GF-D8 (cell line): ENCODE measurements around the gene ALOXE3.
A peak's percentile ranks its signal among the peaks of the same experiment; 100 is the strongest.

ENCODE experiments used
- DNase-seq: peaks from one replicate; lab custom pipeline; 2025; lab: John Stamatoyannopoulos, UW

ALOXE3 gene

DNA sequence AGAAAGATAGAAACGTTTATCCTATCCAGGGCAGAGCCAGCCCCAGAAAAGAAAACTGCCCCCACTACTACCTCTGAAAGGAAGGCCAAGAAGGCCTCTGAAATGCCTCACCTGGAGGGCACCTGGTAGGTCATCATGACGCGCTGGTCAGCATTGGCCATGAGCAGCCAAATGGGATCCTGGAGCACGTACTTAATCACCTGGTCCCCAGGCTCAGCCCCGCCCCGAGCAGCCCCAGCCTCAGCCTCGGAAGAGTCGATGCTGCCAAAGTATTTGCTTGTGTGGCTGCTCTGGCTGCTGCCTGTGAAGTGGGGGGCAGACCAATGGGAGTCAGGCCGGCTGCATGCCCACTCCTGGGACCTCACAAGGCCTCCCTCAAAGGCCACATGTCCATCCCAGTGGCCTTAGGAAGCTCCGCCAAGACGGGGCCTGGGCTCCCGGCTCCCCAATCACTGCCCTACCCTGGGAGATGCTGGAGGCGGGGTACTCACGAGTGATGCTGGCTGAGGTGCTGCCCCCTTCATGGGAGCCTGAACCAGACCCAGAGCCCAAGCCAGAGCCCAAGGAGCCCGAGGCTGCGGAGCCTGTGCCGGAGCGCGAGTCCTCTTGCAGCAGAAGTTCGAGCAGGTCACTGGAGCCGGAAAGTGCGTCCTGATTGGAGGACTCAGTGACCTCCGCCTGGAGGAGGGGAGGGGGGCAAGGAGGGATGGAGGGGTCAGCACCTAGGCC, 24.0 kb upstream of the ALOXE3 start:
- no peak for DNase-seq

DNA sequence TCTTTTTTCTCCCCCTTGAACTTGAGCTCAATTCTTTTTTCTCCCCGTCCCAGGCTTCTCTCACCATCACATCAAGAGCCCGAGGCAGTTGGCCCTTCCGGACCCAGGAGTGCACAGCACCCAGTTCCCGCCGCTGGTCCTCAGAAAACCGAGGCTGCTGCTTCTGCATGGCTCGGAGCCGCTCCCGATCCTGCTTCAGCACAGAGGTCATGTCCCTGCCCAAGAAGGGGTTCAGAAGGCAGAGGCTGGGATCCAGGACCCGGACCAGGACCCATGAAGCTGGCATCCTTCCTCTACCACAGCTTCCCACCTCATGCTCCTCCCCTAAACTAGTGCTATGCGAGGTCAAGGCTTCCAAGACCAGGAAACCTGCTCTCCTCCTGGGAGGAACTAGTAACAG, 23.4 kb upstream of the ALOXE3 start:
- no peak for DNase-seq

DNA sequence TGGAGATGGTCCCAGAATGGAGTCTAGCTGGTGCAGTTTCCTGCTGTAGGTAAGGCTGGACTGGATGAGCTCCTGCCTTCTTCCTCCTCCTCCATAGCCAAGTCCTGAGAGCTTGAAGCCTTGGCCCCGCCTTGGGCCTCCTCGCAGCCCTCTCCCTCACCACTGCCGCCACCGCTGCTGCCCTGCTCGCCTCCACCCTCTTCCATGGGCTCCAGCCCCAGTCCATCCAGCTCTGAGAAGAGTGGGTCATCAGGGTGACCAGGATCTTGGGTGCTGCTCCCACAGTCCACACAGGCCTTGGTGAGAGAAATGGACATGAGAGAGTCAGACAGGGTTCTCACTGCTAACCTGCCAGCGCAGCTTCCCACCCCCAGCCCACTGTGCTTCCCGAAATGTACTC, 22.7 kb upstream of the ALOXE3 start:
- DNase-seq: no peak

DNA sequence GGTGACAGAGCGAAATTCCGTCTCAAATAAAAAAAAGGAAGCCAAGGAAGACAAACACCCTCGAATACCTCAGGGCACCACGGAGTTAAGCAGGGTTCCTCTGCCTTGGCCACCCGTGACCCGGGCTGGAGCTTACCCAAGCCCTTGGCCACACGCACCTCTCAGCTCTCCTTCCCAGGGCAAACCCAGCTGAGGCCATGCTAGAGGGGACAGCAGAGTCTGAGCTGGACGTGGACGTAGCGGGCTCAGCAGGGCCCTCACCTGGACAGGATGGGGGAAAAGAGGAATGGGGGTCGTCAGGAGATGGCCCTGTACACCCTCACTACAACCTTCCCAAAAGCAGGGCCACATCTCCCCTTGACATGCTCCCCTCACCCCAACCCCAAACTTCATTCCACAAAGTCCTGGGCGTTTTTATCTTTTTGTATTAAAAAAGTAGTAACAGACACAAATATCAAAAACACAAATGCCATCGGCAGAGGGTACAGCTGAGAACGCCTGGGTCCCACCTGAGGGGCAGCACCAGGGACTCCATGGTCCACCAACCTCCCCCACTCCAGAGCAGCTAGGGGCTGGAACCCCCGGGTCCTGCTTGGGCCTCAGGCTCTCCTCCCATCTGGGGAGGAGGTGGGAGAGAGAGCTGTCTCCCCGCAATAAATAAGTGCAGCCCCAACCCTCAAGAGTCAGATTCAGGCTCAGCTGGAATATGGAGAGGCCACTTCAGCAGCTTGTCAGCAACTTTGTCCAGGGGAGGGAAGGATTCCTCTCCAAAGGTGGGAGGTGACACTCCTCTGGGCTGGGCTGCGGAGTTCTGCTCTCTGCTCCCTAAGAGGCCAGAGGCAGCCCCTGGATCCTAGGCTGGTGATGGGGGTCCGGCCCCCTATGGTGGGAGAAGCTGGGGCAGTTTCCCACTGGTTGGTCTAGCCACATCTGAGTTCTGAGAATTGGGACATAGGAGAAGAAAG, 22.0 kb upstream of the ALOXE3 start:
- DNase-seq: no peak

DNA sequence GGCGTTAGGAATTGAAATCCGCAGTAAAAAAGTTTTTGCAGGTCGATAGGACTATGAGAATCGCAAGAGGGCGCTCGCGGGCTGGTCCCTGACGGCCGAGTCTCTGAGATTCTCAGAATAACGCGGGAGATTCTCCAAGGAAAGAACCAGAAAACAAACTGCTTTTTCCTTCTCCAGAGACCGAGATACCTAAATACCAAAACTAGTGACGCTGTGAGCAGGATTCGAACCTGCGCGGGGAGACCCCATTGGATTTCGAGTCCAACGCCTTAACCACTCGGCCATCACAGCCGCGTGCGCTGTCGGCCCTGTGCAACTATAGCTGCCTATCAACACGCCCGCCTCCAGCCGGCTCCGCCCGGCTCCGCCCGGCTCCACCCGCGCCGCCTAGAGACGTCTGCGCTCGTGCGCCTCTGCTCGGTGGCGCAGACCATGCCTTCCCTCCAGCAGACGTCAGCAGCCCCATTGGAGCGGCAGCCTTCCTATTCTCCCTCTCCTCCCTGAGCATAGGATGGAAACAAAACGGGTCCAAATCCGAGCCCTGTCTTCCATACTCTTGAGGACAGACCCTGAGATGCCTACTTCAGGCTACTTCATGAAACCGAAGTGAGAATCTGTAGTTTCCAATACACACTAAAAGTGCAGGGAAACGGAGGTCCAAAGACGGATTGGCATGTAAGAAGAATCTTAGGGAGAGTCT, 20.5 kb upstream of the ALOXE3 start:
- DNase-seq: peak; percentile 77

DNA sequence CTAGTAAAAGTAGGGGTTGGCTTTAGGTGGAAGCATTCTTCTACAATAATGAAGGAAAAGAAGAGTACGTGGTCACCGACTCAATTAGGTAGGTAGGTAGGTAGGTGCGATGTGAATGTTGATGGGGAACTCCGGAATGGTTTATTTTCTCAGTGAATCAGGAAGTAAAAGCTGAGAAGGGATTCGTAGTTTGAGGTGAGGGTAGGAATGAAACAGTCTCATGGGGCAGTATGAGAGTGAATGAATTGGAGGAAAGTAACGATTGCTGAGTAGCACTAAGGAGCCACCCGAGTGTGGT, 20.0 kb upstream of the ALOXE3 start:
- no peak for DNase-seq

DNA sequence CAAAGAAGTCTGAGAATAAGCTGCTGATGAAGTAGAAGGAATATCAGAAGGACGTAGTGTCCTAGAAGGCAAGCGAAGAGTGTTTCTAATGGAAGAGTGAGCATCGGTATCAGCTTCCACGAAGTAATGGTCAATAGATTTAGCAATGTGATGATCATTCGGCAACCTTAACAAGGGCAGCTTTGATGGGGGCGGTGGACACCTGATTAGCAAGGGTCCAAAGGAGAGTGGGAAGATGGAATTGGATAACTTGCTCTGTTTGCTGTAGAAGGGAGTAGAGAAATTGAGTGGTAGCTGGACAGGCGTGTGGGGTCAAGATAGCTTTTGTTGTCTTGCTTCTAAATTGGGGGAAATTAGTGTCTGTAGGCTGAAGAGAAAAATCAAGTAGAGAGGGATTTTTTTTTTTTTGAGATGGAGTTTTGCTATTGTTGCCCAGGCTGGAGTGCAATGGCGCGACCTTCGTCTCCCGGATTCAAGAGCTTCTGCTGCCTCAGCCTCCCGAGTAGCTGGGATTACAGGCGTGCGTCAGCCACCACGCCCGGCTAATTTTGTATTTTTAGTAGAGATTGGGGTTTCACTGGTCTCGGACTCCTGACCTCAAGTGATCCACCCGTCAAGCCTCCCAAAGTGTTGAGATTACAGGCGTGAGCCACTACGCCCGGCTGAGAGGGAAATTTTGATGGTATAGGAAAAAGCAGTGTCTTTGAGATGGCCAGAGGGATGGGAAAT, 19.5 kb upstream of the ALOXE3 start:
- no peak for DNase-seq

DNA sequence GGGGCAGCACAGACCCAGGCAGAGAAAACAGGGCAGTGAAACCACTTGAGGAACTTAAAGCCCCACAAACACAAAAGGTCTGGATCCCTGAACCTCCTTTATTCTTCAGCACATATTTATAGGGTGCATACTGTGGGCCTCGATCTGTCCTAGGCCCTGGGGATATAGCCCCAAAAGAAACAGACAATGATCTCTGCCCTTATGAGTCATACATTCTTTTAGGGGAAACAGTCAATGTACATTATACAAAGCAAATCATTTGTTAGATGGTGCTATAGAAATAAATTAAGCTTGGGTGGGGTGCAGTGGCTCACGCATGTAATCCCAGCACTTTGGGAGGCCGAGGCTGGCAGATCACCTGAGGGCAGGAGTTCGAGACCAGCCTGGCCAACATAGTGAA, 15.6 kb upstream of the ALOXE3 start:
- DNase-seq: no peak

DNA sequence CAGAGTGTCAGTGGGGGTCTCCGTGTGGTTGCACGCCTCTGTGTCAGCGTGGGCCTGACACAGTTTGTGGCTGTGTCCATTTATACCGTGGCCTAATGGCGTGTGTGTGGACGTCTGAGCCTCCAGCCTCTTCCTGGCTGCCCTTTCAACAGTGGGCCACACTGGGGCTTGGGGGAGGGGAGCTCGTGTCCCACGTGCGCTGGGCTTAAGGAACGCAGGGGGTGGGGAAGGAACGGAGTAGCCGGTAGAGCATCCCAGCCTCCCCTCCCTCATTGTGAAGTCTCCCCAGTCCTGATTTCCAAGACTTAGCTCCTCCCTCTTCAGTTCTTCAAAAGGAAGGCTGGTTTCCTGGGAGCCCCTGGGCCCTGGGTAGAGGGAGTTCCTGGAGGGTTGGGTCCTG, 15.1 kb upstream of the ALOXE3 start:
- no peak for DNase-seq

DNA sequence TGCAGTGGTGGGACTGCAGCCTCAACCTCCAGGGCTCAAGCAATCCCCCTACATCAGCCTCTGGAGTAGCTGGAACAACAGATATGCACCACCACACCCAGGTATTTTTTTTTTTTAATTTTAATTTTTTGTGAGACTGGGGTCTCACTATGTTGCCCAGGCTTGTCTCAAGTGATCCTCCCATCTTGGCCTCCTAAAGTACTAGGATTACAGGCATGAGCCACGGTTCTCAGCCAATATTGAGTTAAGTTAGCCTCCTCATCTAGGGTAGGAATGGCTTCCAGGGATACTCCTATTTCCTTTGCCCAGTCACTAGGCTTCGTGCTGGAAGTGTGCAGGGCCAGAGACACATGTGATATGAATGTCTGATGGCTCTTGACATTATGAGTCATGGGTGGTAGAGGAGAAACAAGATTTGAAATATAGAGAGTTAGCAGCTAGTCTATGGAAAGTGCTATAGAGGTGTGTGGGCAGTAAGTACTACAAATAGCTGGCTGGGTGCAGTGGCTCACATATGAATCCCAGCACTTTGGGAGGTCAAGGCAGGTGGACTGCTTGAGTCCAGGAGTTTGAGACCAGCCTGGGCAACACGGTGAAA, 13.6 kb upstream of the ALOXE3 start:
- no peak for DNase-seq

DNA sequence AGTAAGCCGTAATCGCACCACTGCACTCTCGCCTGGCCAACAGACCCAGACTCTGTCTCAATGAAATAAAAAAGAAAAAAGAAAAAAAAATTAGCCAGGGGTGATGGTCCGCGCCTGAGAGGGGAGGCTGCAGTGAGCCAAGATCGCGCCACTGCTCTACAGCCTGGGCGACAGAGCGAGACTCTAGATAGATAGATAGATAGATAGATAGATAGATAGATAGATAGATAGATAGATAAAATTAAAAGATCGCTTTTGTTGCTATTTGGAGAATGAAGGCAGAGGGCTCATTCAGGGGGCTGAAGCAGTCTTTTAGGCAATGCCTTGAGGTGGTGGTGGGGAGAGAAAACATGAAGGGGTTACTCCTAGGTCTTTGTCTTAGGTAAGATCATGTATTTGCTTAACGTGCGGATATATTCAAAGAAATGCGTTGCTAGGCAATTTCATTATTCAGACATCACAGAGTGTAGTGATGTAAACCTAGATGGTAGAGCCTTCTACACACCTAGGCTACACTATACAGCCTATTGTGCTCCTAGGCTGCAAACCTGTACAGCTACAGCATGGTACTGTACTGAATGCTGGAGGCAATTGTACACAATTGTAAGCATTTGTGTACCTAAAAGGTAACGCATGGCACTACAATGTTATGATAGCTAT, 9.9 kb upstream of the ALOXE3 start:
- DNase-seq: no peak

DNA sequence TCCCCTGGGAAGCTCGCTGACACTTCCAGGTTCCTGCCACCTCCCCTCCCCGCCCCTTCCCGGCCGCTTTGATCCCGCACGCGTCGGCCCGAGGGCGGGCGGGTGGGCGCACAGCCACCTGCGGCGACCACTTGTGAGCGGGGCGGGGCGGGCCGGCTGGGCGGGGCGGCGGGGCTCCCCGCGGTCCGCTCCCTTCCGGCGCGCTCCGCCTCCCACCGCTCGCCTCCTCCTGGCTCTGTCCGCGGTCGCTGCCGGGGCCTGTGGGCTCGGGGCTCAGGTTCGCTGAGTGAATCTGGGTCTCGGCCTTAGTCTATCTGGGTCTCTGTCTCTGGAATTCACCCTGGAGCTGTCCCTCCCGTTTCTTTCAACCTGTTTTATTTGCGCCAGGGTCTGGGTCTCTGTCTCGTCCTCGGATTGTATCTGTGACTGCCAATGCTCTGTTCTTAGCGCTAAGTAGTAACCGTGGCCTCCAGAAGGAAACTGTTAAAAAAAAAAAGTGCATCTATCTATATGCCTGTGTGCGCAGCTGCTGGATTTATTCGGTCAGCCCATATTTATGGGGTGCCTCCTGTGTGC, 8.3 kb upstream of the ALOXE3 start:
- no peak for DNase-seq

DNA sequence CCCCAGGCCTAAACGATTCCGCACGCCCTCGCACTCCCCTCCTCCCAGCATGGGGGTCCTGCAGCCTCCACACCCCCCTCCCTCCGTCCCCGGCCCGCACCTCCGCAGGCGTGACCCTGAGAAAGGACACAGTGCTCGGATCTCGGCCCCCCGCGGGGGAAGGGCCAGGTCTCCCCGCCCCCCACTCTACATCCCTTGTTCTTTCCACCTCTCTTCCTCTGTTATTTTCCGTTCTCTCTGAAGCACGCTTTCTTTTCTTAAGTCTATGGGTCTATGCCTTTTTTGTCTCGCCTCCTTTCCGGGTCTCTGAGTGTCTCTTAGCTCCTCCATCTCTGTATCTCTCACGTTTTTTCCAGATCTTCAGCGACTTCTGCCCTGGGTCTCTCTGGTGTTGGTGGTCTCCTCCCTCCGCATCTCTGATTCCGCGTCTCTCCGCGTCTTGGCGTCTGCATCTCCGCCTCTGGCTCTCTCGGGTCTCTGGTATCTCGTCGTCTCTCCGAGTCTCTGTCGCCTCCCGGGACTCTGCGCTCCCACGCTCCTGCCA, 7.7 kb upstream of the ALOXE3 start:
- DNase-seq: no peak

DNA sequence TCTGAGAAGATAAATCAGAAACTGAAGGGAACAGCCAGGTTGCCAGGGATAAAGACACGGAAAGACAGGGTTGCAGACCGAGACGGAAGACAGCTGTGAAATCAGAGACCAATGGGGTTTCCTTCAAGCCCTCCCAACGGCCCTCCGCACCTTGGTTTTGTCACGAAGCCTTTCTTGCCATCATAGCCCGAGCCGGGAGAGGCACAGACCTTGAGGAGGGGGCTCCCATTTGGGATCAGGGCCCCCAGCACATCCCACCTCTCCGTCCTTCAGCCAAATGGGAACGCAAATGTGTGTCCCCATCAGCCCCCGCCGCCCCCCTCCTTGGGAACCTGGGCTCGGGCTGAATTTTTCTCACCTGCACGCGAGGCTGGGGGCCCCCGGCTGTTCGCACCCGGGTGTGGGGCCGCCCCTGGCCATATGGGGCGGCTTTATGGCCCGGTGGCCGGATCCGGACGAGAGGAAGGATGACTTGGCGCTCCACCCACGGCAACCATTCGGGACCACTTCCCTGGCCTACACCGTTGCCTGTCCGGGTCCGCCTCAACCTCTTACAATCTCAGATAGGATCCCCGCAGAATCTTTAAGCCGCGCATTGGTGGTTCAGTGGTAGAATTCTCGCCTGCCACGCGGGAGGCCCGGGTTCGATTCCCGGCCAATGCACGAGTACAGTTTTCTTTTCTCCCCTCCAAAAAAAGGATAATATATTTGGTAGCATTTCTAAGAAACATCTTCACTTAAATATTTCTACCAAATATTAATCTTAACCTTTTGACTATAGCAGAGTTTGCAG, 7.0 kb upstream of the ALOXE3 start:
- DNase-seq: no peak

DNA sequence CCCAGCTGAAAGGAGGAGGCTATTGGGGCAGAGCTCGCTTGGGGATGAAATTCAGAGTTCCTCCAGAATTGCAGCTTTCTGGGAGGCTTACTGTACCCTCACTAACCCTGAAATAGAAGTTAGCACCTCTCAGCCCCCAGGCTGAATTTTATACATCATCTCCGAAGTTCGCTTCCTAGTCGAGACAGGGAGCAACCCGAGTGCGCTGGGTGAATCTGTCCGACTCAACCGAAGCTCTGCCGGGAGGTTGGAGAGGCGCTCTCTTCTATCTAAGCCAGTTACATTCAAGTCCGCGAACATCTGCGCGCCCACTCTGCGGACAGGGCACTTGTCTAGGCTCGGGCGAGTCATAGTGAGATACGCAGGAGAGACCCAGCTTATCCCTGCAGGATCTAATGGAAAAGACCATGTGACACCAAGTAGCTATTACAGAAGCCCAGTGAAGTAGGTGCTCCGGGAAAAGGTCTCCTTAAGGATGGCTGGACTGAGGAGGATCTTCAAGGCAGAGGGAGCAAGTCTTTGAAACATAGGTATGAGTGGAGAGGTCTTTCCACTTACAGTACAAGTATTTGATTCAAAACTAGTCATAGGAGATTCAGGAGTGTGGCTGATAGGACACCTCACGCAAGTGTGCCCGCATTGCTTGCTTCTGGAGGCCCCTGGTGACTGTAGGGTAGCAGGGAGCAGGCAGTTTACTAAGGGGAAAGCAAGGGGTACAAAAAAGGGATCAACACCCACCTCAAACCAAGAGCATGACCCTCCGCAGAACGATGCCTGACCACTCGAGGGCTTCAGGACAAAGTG, 6.2 kb upstream of the ALOXE3 start:
- no peak for DNase-seq

DNA sequence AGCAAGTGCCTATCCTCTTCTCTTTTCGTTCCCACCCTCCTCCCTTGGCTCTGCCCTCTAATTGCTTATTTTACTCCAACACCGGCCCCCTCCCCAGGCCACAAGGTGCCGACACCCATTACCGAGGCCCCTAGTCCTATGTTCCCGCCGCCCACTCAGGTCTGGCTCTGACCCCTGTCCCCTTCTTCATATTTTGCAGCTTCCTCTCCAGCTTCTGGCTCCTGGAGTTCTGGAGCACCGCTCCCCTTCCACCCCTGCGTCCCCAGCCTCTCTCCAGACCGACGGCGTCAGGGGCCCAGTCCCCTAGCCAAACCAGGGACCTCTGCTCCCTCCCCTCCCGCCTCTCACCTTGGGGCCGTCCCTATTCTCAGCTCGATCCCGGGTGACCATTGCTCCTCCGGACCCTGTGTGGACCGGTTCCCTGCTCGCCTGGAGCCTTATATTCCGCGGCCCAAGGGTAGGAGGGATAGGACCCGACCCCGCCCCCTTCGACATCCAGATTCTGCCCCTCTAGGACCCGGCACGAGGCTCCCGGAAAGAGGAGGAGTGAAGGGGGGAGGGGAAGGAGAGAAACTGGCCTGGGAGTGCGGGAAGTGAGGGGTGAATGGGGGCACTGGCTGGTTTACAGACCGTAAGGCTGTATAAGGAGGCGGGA, 5.5 kb upstream of the ALOXE3 start, which contains the start of gene HES7:
Gene HES7, minus strand, starts transcription at position 412 of the 655 bp plus-strand sequence. Its CDS starts 22 bp downstream, at position 390.
- DNase-seq: no peak

DNA sequence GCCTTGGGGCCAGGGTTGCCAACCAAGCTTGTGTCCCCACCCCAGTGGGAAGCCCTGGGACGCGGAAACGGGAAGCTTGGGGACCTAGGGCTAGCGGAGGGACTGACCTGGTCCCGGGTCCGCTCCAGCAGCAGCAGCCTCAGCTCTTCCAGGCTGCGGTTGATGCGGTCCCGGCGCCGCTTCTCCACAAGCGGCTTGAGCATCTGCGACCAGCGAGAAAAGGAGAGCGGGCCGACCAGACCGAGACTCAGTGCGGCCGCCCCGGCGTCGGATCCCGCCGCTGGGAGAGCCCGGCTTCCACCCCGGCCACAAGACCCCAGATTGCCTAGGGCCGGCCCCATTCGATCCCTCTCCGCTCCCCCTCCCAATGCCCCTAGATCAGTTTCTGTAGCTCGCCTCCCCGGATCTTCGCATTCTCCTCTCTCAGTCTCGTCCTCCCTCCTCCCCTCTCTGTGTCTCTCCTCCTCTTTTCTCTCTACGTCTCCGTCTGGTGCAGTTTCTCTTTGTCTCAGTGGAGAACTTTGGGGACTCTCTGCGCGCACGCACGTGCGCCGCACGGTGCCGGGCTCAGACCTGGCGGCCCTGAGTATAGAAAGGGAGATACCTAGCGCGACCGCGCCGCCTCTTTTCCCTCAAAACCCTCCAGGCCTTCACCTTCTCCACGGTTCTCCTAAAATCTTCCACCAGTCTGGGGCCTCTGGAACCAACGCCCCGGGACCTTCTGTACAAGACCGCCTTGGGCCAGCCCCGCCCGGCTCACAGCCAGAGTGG, 4.8 kb upstream of the ALOXE3 start:
- DNase-seq: no peak
